ENCODE measurements around the gene ITPRIP. TPM values are rescaled to one million over a fixed set of nuclear protein-coding genes. Genes with fewer than 3 reads are reported as not detected.

Gene ITPRIP
- total RNA-seq, 4 donors from 2014 or later: 77.8 to 182 (median 141) TPM

GRCh38 chr10:104264783-104265182 lies 73.5 kb downstream of the ITPRIP start:
- intact Hi-C loops (cut with DNase I; ENCODE audit: low total_unique reads): no loop called here
- no peak overlapping the region for H3K4me3 ChIP-seq (ENCODE audit: low read depth, poor library complexity, severe bottlenecking)
- TF ChIP-seq, protein P1, sequence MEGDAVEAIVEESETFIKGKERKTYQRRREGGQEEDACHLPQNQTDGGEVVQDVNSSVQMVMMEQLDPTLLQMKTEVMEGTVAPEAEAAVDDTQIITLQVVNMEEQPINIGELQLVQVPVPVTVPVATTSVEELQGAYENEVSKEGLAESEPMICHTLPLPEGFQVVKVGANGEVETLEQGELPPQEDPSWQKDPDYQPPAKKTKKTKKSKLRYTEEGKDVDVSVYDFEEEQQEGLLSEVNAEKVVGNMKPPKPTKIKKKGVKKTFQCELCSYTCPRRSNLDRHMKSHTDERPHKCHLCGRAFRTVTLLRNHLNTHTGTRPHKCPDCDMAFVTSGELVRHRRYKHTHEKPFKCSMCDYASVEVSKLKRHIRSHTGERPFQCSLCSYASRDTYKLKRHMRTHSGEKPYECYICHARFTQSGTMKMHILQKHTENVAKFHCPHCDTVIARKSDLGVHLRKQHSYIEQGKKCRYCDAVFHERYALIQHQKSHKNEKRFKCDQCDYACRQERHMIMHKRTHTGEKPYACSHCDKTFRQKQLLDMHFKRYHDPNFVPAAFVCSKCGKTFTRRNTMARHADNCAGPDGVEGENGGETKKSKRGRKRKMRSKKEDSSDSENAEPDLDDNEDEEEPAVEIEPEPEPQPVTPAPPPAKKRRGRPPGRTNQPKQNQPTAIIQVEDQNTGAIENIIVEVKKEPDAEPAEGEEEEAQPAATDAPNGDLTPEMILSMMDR (IDR thresholded peaks at IDR 0.05): no peak
- TF ChIP-seq POLR2A (IDR thresholded peaks at IDR 0.05): no peak
- 90 to 91% methylated on average over 5 of the region's 5 CpGs for WGBS, 2 donors
- no peak for DNase-seq (ENCODE audit: low spot score in 2 of 2)

- intact Hi-C loops (cut with DNase I; ENCODE audit: low total_unique reads): no loop called here
- WGBS, 2 donors: 77 to 78% methylated on average over 5 of the region's 5 CpGs
- no peak overlapping the region for H3K4me3 ChIP-seq (ENCODE audit: low read depth, poor library complexity, severe bottlenecking)
- no peak for DNase-seq (ENCODE audit: low spot score in 2 of 2)
- TF ChIP-seq POLR2A (IDR thresholded peaks at IDR 0.05): no peak
- TF ChIP-seq, protein P1 (IDR thresholded peaks at IDR 0.05): no peak
Measured at GRCh38 chr10:104262055-104262454, 76.2 kb downstream of the ITPRIP start.

- intact Hi-C loops (cut with DNase I; ENCODE audit: low total_unique reads): no loop called here
- DNase-seq (ENCODE audit: low spot score in 2 of 2): no peak
- H3K4me3 ChIP-seq (ENCODE audit: low read depth, poor library complexity, severe bottlenecking): no peak overlapping the region
- 21 to 27% methylated on average over 3 of the region's 3 CpGs for WGBS, 2 donors
- TF ChIP-seq, protein P1 (IDR thresholded peaks at IDR 0.05): no peak
- no peak for TF ChIP-seq POLR2A (IDR thresholded peaks at IDR 0.05)
Measured at GRCh38 chr10:104260775-104261115, 77.5 kb downstream of the ITPRIP start.

DNA sequence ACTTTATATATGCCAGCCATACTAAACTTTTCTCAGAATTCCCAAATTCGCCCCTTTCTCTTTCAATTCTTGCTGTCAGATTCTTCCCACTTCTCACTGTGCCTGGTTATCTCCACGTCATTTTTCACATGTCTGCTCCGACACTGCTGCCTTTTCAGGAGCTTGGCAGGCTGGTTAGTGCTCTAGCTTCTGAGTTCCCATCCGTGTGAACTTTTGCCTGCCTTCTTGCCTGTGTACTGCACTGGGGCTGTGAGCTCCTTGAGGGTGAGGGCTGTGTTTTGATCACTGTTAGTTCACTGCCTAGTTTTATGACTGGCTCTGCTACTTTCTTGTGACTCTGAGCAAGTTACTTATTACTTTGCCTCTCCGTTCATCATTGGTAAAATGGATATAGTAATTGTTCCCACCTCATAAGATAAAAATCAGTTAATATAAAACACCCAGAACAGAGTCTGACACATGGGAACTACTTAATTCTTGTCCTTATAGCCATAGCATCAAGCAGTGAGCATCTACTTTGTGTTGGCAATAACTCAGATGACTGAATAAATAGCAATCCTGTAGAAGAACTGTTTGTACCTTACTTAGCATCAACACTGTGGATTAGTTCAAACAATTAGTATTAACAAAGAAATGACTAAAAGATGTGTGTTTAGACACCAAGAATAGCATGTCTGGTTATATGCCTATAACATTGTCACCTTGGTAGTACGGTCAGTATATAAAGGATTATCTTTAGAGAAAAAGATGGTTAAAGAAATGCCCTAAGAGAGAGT lies 78.1 kb downstream of the ITPRIP start:
- no peak overlapping the region for H3K4me3 ChIP-seq (ENCODE audit: low read depth, poor library complexity, severe bottlenecking)
- 59 to 66% methylated on average over 6 of the region's 6 CpGs for WGBS, 2 donors
- TF ChIP-seq POLR2A (IDR thresholded peaks at IDR 0.05): no peak
- TF ChIP-seq, protein P1 (IDR thresholded peaks at IDR 0.05): no peak
- no peak for DNase-seq (ENCODE audit: low spot score in 2 of 2)
- intact Hi-C loops (cut with DNase I; ENCODE audit: low total_unique reads): no loop called here

Small RNA genes within 50 kb of the gene (microRNA-seq; reads per million reads assigned to microRNA genes)
- 0 to 0.68 reads per million in 2 donors for gene MIR4482 (ENCODE audit: borderline number of aligned reads in 1 of 2, borderline replicate concordance in 2 of 2)

Other genes with a start within 250 kb of the ITPRIP start
- 1 to 10 TPM; 2.1 to 10.0 (median 3.5) TPM for gene SFR1, start 216.3 kb downstream of the ITPRIP start, total RNA-seq
- gene CFAP43, start 106.1 kb downstream of the ITPRIP start, total RNA-seq: 1 to 10 TPM in 1 of 4 donors, under 1 TPM in 3; 0.19 to 1.6 (median 0.50) TPM
- gene GSTO1, start 83.6 kb downstream of the ITPRIP start, total RNA-seq: 10 to 100 TPM; 46.4 to 82.3 (median 69.9) TPM
- 10 to 100 TPM; 19.9 to 29.8 (median 22.6) TPM for gene GSTO2, start 69.3 kb downstream of the ITPRIP start, total RNA-seq
- under 1 TPM in 3 of 4 donors, not detected in 1; 0.42 to 0.55 (median 0.44) TPM for gene CFAP58, start 15.4 kb upstream of the ITPRIP start, total RNA-seq

Measured in lower leg skin (tissue), 4 donors.